GM18502 (cell line): ENCODE measurements around the gene ZG16B.

Source experiments
- ATAC-seq: cut with Tn5 transposase; IDR thresholded peaks from one replicate; pipeline ENCODE4 v1.9.1; 2021; ENCODE audit warnings: mild to moderate bottlenecking; ENCODE audit not compliant: unreplicated experiment, poor library complexity

ZG16B gene

GRCh38 chr16:2858245-2859025 lies 28.3 kb downstream of the ZG16B start:
- ATAC-seq: no peak

GRCh38 chr16:2859686-2860265 lies 29.7 kb downstream of the ZG16B start:
- ATAC-seq: no peak

DNA sequence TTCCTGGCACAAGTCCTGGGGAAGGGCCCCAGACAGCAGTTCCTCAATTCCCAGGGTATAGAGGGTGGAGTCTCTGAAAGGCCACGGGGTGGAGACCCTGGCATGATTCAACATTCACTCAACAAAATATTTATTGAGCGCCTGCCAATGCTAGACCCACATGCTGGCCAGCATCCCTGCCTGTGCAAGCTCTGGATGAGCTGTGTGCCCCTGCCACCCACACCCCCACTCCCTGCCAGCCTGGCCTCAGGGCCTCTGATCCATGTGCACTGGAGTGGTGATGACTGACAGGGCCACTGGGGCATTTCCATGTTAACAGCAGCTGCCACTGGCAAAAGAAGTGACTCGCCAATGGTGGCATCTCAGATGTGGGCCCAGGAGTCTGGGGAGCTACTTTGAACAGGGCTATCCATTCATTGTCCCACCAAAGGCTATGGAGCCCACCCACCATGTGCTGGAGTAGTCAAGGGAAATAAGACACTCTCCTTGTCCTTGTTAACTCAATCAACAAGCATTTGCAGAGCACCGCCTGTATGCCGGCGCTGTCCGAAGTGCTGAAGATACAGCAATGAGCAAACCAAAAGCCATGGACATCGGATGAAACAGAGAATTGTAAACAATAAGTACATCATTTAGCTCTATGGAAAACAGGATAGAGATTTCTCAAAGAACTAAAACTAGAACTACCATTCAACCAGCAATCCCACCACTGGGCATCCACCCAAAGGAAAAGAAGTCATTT lies 30.9 kb downstream of the ZG16B start:
- no peak for ATAC-seq

DNA sequence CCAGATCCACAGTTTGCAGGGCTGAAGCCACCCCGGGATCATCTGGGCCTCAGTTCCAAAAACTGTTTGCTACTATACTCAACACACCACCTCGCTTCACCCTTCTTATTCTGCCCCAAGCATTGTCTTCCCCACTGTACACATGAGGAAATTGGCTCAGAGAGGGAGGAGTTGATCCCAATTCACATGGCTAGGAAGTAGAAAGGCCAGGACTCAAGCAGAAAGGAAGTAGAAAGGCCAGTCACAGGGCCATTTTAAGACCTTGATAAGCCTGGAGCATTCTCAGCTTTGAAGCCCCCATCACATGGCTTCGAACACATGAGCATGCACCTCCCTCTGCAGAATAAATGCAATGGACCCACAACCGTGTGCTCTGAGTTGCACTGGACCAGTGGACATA lies 35.5 kb downstream of the ZG16B start:
- no peak for ATAC-seq

GRCh38 chr16:2866431-2866830 lies 36.3 kb downstream of the ZG16B start:
- ATAC-seq: no peak

- no peak for ATAC-seq
These were observed 37.5 kb downstream of the ZG16B start for GRCh38 chr16:2867661-2867986.

DNA sequence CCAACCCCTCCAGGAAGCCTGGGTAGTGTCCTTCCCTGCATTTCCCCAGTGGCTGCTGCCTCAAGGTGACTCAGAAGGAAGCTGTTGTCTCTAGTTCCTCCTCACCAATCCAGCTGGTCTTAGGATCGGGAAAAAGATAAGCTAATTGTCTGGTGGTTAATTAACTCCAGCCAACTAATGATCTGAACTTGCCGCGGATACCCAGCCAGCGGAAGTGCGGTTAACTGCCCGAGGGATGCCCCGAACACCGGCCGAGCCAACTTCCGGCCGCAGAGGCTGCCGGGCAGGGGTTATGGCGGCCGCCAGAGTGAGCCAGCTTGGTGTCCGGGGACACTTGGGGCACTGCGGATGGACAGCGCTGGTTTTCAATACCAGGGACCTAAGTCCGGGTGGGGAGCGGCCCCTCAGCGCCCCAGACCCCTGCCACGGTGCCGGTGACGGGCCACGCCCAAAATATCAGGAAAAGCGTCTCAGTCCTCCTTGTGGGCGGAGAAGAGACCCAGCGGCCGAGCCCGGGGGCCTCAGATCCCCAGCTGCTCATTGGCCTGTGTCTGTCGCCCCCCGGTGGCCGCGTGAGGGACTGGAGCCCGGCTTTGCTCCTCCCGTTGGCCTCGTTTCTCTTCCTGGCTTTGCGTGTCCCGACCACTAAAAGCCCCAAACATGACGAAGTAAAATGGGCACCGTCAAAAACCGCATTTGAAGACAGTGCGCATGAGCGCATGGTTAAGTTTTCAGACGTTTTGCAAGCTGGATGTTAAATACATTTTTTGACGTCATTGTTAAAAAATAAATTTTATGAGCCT lies 38.1 kb downstream of the ZG16B start:
- ATAC-seq: peak; percentile 92

DNA sequence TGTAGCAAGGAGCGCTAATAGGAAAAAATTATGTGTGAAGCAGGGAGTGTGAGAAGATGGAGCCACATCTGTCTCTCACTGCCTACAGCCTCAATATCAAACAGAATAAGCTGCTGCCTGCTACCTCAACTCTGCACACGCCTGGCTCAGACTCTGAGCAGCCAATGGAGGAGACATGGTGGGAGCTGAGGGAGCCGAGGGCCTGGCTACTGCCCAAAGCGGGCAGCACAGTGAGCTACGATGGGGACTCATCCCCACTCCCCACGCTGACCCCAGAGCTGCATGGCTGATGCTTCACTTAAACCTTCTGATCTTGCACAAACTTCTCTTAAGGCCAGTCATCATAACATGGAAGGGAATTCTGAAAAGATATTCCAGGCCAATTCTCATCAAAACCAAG lies 41.8 kb downstream of the ZG16B start:
- no peak for ATAC-seq

DNA sequence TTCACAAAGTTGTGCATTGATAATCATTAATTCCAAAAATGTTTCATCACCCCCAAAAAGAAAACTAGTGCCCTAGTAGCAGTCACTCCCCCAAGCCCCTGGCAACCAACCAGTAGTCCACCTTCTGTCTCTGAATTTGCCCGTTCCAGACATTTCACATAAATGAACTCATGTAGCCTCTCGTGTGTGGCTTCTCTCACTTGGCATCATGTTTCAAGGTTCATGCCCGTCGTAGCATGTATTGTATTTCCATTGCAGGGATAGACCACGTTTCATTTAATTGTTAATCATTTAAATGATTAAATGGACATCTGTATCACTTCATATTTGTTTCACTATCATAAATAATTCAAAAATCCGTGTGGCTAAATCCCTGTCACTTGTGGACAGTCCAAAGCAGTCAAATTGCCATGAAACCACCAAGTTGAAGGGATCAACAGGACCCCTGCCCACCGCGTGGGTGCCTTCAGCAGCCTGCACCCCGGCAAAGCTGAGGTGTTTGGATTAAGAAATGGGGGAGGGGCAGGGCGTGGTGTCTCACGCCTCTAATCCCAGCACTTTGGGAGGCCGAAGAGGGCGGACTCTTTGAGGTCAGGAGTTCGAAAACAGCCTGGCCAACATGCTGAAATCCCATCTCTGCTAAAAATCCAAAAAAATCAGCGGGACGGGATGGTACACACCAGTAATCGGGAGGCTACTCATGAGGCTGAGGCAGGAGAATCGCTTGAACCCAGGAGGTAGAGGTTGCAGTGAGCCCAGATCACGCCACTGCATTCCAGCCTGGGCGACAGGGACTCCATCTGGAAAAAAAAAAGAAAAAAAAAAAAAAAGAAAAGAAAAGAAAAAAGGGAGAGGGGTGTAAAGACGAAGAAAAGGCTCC lies 44.2 kb downstream of the ZG16B start:
- ATAC-seq: no peak

GRCh38 chr16:2874912-2875362 lies 44.8 kb downstream of the ZG16B start:
- ATAC-seq: peak; percentile 65

DNA sequence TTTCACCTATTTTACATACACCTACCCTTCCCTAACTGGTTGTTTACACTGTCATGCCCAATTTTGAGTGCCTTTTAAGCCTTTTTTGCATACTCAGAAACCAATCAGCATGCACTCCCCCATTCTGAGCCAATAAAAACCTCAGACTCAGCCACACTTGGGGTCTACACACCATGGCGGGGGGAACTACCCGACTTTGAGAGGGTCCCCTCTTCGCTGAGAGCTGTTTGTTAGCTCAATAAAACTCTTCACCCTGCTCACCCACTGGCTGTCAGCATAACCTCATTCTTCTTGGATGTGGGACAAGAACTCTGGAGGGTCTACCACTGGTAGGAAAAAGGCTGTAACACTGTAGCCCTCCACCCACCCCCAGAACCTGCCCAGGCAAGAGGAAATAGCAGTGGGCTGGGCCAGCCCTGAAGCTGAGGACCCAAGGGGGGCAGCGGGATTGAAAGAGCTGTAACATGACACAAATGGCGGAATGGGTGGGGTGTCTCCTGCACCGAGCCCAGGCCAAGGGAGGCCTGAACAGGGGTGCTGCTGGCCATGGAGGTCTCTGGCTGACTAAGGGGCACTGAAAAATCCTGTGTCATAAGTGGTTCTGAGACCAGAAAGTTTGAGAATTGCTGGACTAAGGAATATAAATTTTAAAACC lies 49.9 kb downstream of the ZG16B start:
- no peak for ATAC-seq
